Right lobe of liver (tissue), 6 donors: Measurements from ENCODE around the gene GBP1. TPM values are rescaled to one million over a fixed set of nuclear protein-coding genes. Genes with fewer than 3 reads are reported as not detected.
"Not testable (repeated sequence)": the region's sequence is repeated elsewhere in the genome, so short reads cannot be mapped to it uniquely, and the experiment has no call there.

Experiments
- ATAC-seq, 4 donors: fragments of 200-7000 bp; cut with Tn5 transposase; one replicate each; pipeline ENCODE4 v1.9.1; 2020; ENCODE audit warnings: mild to moderate bottlenecking in 4 of 4, moderate library complexity in 4 of 4
- DNase-seq, 3 donors: peaks; one replicate each; pipeline ENCODE4 v3.0.0-alpha.2; 2020
- H3K27ac ChIP-seq, 3 donors: fragments of 200-600 bp; one replicate each; pipeline ENCODE4 v1.8.0; 2022
- H3K27me3 ChIP-seq, 2 donors: fragments of 200-600 bp; one replicate each; pipeline ENCODE4 v1.8.0; 2022
- H3K36me3 ChIP-seq, 4 donors: fragments of 200-600 bp; sonication (generic) in 1 of 4; one replicate each; pipeline versions ENCODE4 v1.5.1 to v1.8.0; 2017 to 2022; ENCODE audit warnings: control low read depth in 1 of 4
- H3K4me1 ChIP-seq, 4 donors: fragments of 200-600 bp; sonication (generic) in 1 of 4; one replicate each; pipeline versions ENCODE4 v1.5.1 to v1.8.0; 2017 to 2022; ENCODE audit warnings: control low read depth in 1 of 4
- H3K4me3 ChIP-seq, 3 donors: fragments of 200-600 bp; one replicate each; pipeline ENCODE4 v1.8.0; 2022
- H3K9me3 ChIP-seq, 4 donors: fragments of 200-600 bp; sonication (generic) in 1 of 4; one replicate each; pipeline versions ENCODE4 v1.5.1 to v1.8.0; 2017 to 2022; ENCODE audit warnings: control low read depth in 1 of 4
- POLR2A ChIP-seq: fragments of 450-650 bp; IDR thresholded peaks from one replicate; pipeline ENCODE4 v1.6.1; 2017; ENCODE audit warnings: antibody characterized with exemption, mild to moderate bottlenecking
- WGBS: methylation state at CpG from one replicate; pipeline ENCODE4 v1.1.6; 2018; ENCODE audit warnings: low coverage, low lambda C conversion rate; ENCODE audit not compliant: insufficient coverage; ENCODE audit errors: missing lambda C conversion rate; 5-methylcytosine and 5-hydroxymethylcytosine counted together
- intact Hi-C, 2 donors: fragments of 100-400 bp; cut with DNase I; formaldehyde crosslinking; loops; one replicate each; pipeline versions ENCODE4 v1.11.2 to v1.14.1; 2022
- total RNA-seq, 6 experiments: library from RNA; depleted of rRNA in 2 of 6; stranded (reverse); fragments of >200 nt in 2 of 6; fragmentation: NEBNext Ultra II Directional in 3 of 6; extraction: Animal tissue kit (Norgen Biotek cat#: 25700) in 3 of 6; gene quantifications; one replicate each; pipeline versions ENCODE4 v1.1.0 to v1.2.4, GENCODE V29; 2016 to 2023
- TF ChIP-seq, protein P1 (sequence below), 4 donors: fragments of 200-600 bp in 3 of 4; fragments of 450-650 bp in 1 of 4; IDR thresholded peaks; one replicate each; pipeline versions ENCODE4 v1.5.1 to v1.8.0; 2016 to 2022; ENCODE audit warnings: antibody characterized with exemption in 4 of 4, mild to moderate bottlenecking in 2 of 4
- donor health status: DM: no; HTN: yes; CAD: no.
- donor health status: DM: no; HTN: no; CAD: no.
- donor health status: DM: no; HTN: no; CAD: no.
- donor health status: DM: no; HTN: yes; CAD: no.
- donor health status: DM: no; HTN: yes; CAD: no.

Gene GBP1
- total RNA-seq, 6 experiments from 2014 or later = 9.7 to 153 (median 43.7) TPM

- no peak for TF ChIP-seq POLR2A
- TF ChIP-seq, protein P1, sequence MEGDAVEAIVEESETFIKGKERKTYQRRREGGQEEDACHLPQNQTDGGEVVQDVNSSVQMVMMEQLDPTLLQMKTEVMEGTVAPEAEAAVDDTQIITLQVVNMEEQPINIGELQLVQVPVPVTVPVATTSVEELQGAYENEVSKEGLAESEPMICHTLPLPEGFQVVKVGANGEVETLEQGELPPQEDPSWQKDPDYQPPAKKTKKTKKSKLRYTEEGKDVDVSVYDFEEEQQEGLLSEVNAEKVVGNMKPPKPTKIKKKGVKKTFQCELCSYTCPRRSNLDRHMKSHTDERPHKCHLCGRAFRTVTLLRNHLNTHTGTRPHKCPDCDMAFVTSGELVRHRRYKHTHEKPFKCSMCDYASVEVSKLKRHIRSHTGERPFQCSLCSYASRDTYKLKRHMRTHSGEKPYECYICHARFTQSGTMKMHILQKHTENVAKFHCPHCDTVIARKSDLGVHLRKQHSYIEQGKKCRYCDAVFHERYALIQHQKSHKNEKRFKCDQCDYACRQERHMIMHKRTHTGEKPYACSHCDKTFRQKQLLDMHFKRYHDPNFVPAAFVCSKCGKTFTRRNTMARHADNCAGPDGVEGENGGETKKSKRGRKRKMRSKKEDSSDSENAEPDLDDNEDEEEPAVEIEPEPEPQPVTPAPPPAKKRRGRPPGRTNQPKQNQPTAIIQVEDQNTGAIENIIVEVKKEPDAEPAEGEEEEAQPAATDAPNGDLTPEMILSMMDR (IDR thresholded peaks at IDR 0.05) = no peak
- no peak overlapping the region for H3K27ac ChIP-seq
- intact Hi-C loops = no loop called here
- ATAC-seq = no peak
- H3K9me3 ChIP-seq = no peaks in the 10 kb centered on the region
- H3K27me3 ChIP-seq = no peaks in the 10 kb centered on the region
- 80% methylated on average over 3 of the region's 3 CpGs for WGBS
- H3K4me1 ChIP-seq = peaks cover 0 to 15% (median 7%) of the 10 kb centered on the region in 4 donors
- no peak for DNase-seq
- H3K4me3 ChIP-seq = no peak overlapping the region
- no peaks in the 10 kb centered on the region for H3K36me3 ChIP-seq
Observed at GRCh38 chr1:89041119-89041641, 23.8 kb downstream of the GBP1 start.

GRCh38 chr1:89040315-89040626 is 24.7 kb downstream of the GBP1 start:
- intact Hi-C loops = no loop called here
- WGBS = 89% methylated on average over 1 of the region's 1 CpG
- H3K4me3 ChIP-seq = no peak overlapping the region

DNA sequence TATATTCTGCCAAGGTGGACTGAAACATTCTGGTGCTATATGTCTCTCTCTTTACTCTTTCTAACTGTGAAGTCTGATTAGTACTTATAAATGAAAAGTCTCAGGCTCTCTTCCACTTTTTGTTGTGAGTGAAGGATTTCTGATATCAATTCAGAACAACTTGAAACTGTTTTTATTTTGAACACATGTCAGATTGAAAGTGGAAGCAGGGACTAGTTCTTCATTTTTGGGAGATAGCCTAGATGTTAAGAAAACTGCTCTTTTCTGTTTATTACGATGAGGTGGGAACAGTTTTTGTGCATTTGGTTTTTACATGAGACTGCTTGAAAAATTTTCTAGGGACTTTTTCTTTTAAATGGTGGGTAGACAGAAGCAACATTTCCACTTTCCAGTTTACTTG is 27.8 kb downstream of the GBP1 start:
- DNase-seq (no peak), ATAC-seq (peak in 1 of 4 donors; percentile 34)
- Histone ChIP-seq H3K4me1 (no peaks in the 10 kb centered on the region), H3K27ac (no peak overlapping the region), H3K36me3 (no peaks in the 10 kb centered on the region), H3K27me3 (no peaks in the 10 kb centered on the region), H3K9me3 (no peaks in the 10 kb centered on the region), H3K4me3 (no peak overlapping the region)
- 63% methylated on average over 1 of the region's 1 CpG for WGBS
- intact Hi-C loops = no loop called here
- TF ChIP-seq POLR2A = no peak
- TF ChIP-seq, protein P1 (IDR thresholded peaks at IDR 0.05) = no peak

More at GRCh38 chr1:89040315-89040626, 24.7 kb downstream of the GBP1 start:
- Histone ChIP-seq H3K36me3 (no peaks in the 10 kb centered on the region), H3K27me3 (no peaks in the 10 kb centered on the region), H3K4me1 (peaks cover 0 to 9% (median 3%) of the 10 kb centered on the region in 4 donors), H3K9me3 (no peaks in the 10 kb centered on the region), H3K27ac (no peak overlapping the region)
- no peak for DNase-seq
- TF ChIP-seq POLR2A = no peak
- TF ChIP-seq, protein P1 (IDR thresholded peaks at IDR 0.05) = no peak
- ATAC-seq = no peak

GRCh38 chr1:89035080-89035479 is 29.9 kb downstream of the GBP1 start:
- 100% methylated on average over 1 of the region's 1 CpG for WGBS
- Histone ChIP-seq H3K4me3 (no peak overlapping the region), H3K4me1 (no peaks in the 10 kb centered on the region), H3K27ac (no peak overlapping the region), H3K27me3 (no peaks in the 10 kb centered on the region), H3K9me3 (no peaks in the 10 kb centered on the region), H3K36me3 (no peaks in the 10 kb centered on the region)
- ATAC-seq = no peak
- no peak for DNase-seq
- TF ChIP-seq POLR2A = no peak
- TF ChIP-seq, protein P1 (IDR thresholded peaks at IDR 0.05) = no peak
- intact Hi-C loops = no loop called here

- H3K4me1 ChIP-seq, ATAC-seq, intact Hi-C loops, H3K36me3 ChIP-seq, H3K27me3 ChIP-seq, H3K9me3 ChIP-seq, H3K27ac ChIP-seq, H3K4me3 ChIP-seq, DNase-seq: not testable (repeated sequence)
- WGBS = no CpG with 5 or more reads among the region's 5 CpGs
Observed at GRCh38 chr1:89034004-89034403, 31.0 kb downstream of the GBP1 start.

DNA sequence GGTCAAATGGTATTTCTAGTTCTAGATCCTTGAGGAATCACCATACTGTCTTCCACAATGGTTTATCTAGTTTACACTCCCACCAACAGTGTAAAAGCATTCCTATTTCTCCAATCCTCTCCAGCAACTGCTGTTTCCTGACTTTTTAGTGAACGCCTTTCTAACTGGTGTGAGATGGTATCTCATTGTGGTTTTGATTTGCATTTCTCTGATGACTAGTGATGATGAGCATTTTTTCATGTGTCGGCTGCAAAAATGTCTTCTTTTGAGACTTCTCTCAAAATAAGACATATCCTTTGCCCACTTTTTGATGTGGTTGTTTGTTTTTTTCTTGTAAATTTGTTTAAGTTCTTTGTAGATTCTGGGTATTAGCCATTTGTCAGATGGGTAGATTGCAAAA is 36.0 kb downstream of the GBP1 start:
- H3K36me3 ChIP-seq, H3K9me3 ChIP-seq, H3K27ac ChIP-seq, ATAC-seq, H3K27me3 ChIP-seq, intact Hi-C loops, H3K4me3 ChIP-seq, DNase-seq, H3K4me1 ChIP-seq: not testable (repeated sequence)
- WGBS = 77% methylated on average over 2 of the region's 2 CpGs
